Esophagus (tissue), 2 donors: ENCODE results near the gene CTNNBIP1. TPM values are rescaled to one million over a fixed set of nuclear protein-coding genes. Genes with fewer than 3 reads are reported as not detected.

Experiments used
- H3K27ac ChIP-seq, 2 donors: one replicate each; pipeline ENCODE4 v1.5.1; 2013; ENCODE audit warnings: low read depth in 2 of 2, mild to moderate bottlenecking in 2 of 2, inconsistent platforms in 1 of 2, low read length in 1 of 2, moderate library complexity in 1 of 2
- H3K27me3 ChIP-seq, 2 donors: one replicate each; pipeline ENCODE4 v1.6.1; 2013; ENCODE audit warnings: low read length in 2 of 2, control low read depth in 1 of 2, mild to moderate bottlenecking in 1 of 2; ENCODE audit not compliant: insufficient read depth in 2 of 2, control insufficient read depth in 1 of 2
- H3K36me3 ChIP-seq, 2 donors: one replicate each; pipeline ENCODE4 v1.6.1; 2013; ENCODE audit warnings: low read length in 1 of 2; ENCODE audit not compliant: control insufficient read depth in 2 of 2, insufficient read depth in 2 of 2
- H3K4me1 ChIP-seq, 2 donors: one replicate each; pipeline ENCODE4 v1.6.1; 2013; ENCODE audit warnings: low read length in 1 of 2; ENCODE audit not compliant: control insufficient read depth in 2 of 2, insufficient read depth in 2 of 2
- H3K4me3 ChIP-seq, 2 donors: one replicate each; pipeline ENCODE4 v1.5.1; 2013; ENCODE audit warnings: low read length in 2 of 2, mild to moderate bottlenecking in 2 of 2, low read depth in 1 of 2, moderate library complexity in 1 of 2
- H3K9me3 ChIP-seq, 2 donors: one replicate each; pipeline ENCODE4 v1.6.1; 2013; ENCODE audit warnings: mild to moderate bottlenecking in 2 of 2, low read depth in 1 of 2, low read length in 1 of 2, moderate library complexity in 1 of 2; ENCODE audit not compliant: control insufficient read depth in 2 of 2, insufficient read depth in 1 of 2
- WGBS, 2 donors: extraction: QIAGEN DNeasy Blood & Tissue Kit; methylation state at CpG; one replicate each; pipeline ENCODE4 v1.1.7; 2013; 5-methylcytosine and 5-hydroxymethylcytosine counted together
- polyA plus RNA-seq, 2 donors: library from polyadenylated mRNA; stranded (reverse); fragments of 200-250 nt; gene quantifications; one replicate each; pipeline ENCODE4 v1.2.3, GENCODE V29; 2013
- donor health status: healthy with polysubstance abuse.
- donor health status: Bipolar disorder and iron deficiency.

Gene CTNNBIP1
- polyA plus RNA-seq, 2 donors: 173 to 242 TPM

- Histone ChIP-seq H3K9me3 (no peaks in the 10 kb centered on the region), H3K4me1 (peaks cover 3 to 14% of the 10 kb centered on the region in 2 donors), H3K4me3 (no peak overlapping the region), H3K27me3 (no peaks in the 10 kb centered on the region), H3K36me3 (no peaks in the 10 kb centered on the region), H3K27ac (no peak overlapping the region)
- 96 to 98% methylated on average over 2 of the region's 2 CpGs for WGBS, 2 donors
Observed at GRCh38 chr1:9906466-9906865, 3.6 kb downstream of the CTNNBIP1 start.

DNA sequence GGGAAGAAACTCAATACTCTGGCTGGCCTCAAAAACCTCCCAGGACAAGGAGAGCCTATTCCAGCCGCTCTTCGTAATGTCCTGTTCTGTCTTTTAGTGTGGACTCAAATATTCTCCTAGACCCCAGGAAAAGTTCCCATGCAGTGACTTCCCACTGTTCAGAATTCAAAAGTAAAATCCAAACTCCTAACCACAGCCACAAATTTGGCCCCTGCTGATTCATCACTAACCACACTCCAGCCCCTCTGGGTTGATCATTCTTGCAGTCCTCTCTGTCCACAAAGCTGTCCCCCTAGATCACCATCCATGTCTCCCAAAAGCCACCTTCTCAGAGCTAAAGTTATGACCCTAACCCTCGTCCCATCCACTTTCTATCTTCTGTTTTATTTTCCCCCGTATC is 5.1 kb downstream of the CTNNBIP1 start:
- H3K27ac ChIP-seq: no peak overlapping the region
- WGBS, 2 donors: 83 to 87% methylated on average over 4 of the region's 4 CpGs
- peaks cover 8 to 25% of the 10 kb centered on the region in 2 donors for H3K4me1 ChIP-seq
- no peaks in the 10 kb centered on the region for H3K36me3 ChIP-seq
- no peaks in the 10 kb centered on the region for H3K9me3 ChIP-seq
- no peaks in the 10 kb centered on the region for H3K27me3 ChIP-seq
- no peak overlapping the region for H3K4me3 ChIP-seq

- Histone ChIP-seq H3K4me1 (peaks cover 8 to 25% of the 10 kb centered on the region in 2 donors), H3K27ac (no peak overlapping the region), H3K36me3 (no peaks in the 10 kb centered on the region), H3K27me3 (no peaks in the 10 kb centered on the region), H3K4me3 (no peak overlapping the region), H3K9me3 (no peaks in the 10 kb centered on the region)
- WGBS, 2 donors: 64% methylated on average over 3 of the region's 3 CpGs
Observed at GRCh38 chr1:9904596-9904995, 5.5 kb downstream of the CTNNBIP1 start.

- Histone ChIP-seq H3K9me3 (no peaks in the 10 kb centered on the region), H3K4me3 (no peak overlapping the region), H3K27ac (peak overlapping the region in 1 of 2 donors; percentile 9), H3K27me3 (no peaks in the 10 kb centered on the region), H3K4me1 (peaks cover 8 to 22% of the 10 kb centered on the region in 2 donors), H3K36me3 (no peaks in the 10 kb centered on the region)
- 83 to 86% methylated on average over 9 of the region's 9 CpGs for WGBS, 2 donors
Observed at GRCh38 chr1:9903801-9904527, 6.1 kb downstream of the CTNNBIP1 start.

DNA sequence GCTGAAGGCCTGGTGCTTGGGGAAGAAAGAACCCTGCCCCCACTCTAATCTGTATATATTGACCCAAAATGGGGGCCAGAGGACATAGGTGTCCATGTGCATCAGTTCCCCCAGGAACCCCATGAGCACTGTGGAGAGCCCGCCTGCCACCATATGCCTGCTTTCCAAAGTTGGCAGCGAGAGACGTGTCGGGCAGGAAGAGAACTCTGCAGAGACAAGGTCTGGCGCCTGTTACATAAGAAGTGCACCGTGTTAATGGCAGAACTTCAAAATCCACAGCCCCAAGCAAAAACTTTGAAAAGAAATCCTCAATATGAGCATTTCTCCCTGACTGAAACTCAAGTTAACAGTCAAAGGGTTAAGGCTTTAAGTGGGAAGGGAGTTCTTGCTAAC is 8.0 kb downstream of the CTNNBIP1 start:
- H3K4me3 ChIP-seq: no peak overlapping the region
- no peaks in the 10 kb centered on the region for H3K27me3 ChIP-seq
- 43 to 49% methylated on average over 6 of the region's 6 CpGs for WGBS, 2 donors
- no peaks in the 10 kb centered on the region for H3K36me3 ChIP-seq
- peaks cover 8 to 17% of the 10 kb centered on the region in 2 donors for H3K4me1 ChIP-seq
- no peaks in the 10 kb centered on the region for H3K9me3 ChIP-seq
- H3K27ac ChIP-seq: peak overlapping the region; percentile 69 to 89

DNA sequence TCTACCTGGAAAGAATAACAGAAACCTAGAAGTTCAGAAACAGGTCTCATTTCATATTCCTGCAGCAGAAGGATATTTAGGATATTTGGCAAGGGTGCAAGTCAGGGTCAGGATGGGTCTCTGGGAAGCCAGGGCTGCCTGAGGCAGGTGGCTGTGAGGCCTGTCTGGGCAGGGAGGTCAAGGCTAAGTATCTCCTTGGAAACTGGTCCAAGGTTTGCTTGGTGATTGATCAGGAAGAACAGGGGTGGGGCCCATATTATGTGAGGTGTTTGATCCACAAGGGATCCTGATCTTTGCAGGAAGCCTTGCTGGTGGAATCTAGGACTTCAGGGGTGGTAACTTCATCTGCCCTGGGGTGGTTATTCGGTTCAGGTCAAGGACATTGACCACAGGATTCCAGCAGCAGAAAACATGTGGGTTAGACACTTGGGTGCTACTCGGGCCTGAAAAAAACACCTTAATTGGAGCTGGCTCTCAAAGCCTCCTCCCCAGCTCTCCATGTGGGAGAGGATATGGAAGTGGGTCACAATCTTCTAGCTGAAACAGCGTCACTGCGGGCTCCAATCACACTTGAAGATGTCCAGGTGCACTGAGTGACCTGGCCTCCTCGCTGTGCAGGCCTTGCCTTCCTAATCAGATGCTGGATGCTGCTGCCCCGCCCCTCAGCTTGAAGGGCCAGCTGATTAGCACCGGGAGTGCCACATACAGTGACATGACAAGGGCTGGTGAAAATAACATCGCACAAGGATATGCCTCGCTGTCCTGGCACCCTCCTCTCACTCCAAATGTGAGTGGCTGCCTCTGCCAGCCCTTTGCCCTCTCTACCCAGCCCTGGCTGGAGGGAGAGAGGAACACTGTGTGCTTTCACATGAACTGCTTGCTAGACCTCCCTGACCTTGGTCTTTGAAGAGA is 8.7 kb downstream of the CTNNBIP1 start:
- Histone ChIP-seq H3K36me3 (no peaks in the 10 kb centered on the region), H3K9me3 (no peaks in the 10 kb centered on the region), H3K4me1 (peaks cover 8 to 17% of the 10 kb centered on the region in 2 donors), H3K27ac (peak overlapping the region; percentile 69 to 89), H3K4me3 (no peak overlapping the region), H3K27me3 (no peaks in the 10 kb centered on the region)
- WGBS, 2 donors: 55 to 61% methylated on average over 9 of the region's 9 CpGs

GRCh38 chr1:9900142-9901043 is 9.7 kb downstream of the CTNNBIP1 start:
- no peak overlapping the region for H3K4me3 ChIP-seq
- no peaks in the 10 kb centered on the region for H3K36me3 ChIP-seq
- WGBS, 2 donors: 39 to 46% methylated on average over 18 of the region's 18 CpGs
- H3K9me3 ChIP-seq: no peaks in the 10 kb centered on the region
- peaks cover 8 to 17% of the 10 kb centered on the region in 2 donors for H3K4me1 ChIP-seq
- H3K27ac ChIP-seq: peak overlapping the region; percentile 68 to 89
- no peaks in the 10 kb centered on the region for H3K27me3 ChIP-seq

DNA sequence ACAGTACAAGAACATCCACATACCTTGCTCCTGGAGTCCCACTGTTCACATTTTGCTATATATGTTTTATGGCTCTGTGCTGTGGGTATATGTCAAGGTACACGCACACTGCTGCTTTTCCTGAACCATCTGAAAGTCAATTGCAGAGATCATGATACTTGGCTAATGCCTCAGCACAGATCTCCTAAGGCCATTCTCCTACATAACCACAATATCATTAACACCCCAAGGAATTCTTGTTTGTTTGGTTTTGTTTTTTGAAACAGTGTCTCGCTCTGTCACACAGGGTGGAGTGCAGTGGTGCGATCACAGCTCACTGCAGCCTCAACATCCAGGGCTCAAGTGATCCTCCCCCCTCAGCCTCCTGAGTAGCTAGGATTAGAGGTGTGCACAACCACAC is 16.0 kb downstream of the CTNNBIP1 start:
- Histone ChIP-seq H3K27ac (peak overlapping the region; percentile 86 to 90), H3K36me3 (no peaks in the 10 kb centered on the region), H3K4me3 (peak overlapping the region in 1 of 2 donors; percentile 41), H3K9me3 (no peaks in the 10 kb centered on the region), H3K27me3 (no peaks in the 10 kb centered on the region), H3K4me1 (peaks cover 3 to 12% of the 10 kb centered on the region in 2 donors)
- WGBS, 2 donors: 54 to 64% methylated on average over 3 of the region's 3 CpGs
